ENCODE results near the gene ARHGAP27. TPM values are rescaled to one million over a fixed set of nuclear protein-coding genes. Genes with fewer than 3 reads are reported as not detected.

ARHGAP27 gene
- total RNA-seq, 6 donors from 2014 or later = 46.1 to 243 (median 81.4) TPM

DNA sequence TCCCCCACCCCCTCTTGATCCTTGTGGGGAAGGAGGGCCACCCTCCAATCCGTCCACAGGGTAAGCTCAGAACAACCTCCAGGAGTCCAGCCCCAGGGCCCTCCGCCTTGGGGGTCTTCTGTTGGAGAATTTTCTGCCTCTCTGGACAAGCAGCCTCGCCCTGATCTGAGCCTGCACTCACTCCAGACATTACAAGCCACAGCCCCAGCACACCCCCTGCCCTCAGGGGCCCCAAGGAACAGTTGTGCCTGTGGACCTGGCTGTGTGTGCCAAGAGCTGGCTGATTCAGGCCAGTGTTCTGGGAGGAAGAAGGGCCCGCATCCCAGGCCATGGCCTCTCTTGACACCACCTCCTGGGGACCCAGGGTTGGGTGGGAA lies 477 bp upstream of the ARHGAP27 start:
- no peak for ATAC-seq (ENCODE audit: low FRiP score in 2 of 2)
- H3K4me3 ChIP-seq = peak overlapping the region; percentile 17 to 87 (median 64)
- WGBS, 2 donors = 49 to 56% methylated on average over 3 to 4 of the region's 4 CpGs
- no peak for DNase-seq
- TF ChIP-seq EP300 (IDR thresholded peaks at IDR 0.05) = no peak
- TF ChIP-seq, protein P1, sequence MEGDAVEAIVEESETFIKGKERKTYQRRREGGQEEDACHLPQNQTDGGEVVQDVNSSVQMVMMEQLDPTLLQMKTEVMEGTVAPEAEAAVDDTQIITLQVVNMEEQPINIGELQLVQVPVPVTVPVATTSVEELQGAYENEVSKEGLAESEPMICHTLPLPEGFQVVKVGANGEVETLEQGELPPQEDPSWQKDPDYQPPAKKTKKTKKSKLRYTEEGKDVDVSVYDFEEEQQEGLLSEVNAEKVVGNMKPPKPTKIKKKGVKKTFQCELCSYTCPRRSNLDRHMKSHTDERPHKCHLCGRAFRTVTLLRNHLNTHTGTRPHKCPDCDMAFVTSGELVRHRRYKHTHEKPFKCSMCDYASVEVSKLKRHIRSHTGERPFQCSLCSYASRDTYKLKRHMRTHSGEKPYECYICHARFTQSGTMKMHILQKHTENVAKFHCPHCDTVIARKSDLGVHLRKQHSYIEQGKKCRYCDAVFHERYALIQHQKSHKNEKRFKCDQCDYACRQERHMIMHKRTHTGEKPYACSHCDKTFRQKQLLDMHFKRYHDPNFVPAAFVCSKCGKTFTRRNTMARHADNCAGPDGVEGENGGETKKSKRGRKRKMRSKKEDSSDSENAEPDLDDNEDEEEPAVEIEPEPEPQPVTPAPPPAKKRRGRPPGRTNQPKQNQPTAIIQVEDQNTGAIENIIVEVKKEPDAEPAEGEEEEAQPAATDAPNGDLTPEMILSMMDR (IDR thresholded peaks at IDR 0.05) = no peak
- TF ChIP-seq POLR2AphosphoS5 (IDR thresholded peaks at IDR 0.05) = no peak
- TF ChIP-seq POLR2A (IDR thresholded peaks at IDR 0.05) = no peak
- H3K27ac ChIP-seq = peak overlapping the region; percentile 87 to 90 (median 88)
- no peaks in the 10 kb centered on the region for H3K27me3 ChIP-seq
- H3K36me3 ChIP-seq = peaks cover 16 to 40% (median 31%) of the 10 kb centered on the region in 4 donors
- peaks cover 47 to 56% (median 48%) of the 10 kb centered on the region in 4 donors for H3K4me1 ChIP-seq
- no peaks in the 10 kb centered on the region for H3K9me3 ChIP-seq

DNA sequence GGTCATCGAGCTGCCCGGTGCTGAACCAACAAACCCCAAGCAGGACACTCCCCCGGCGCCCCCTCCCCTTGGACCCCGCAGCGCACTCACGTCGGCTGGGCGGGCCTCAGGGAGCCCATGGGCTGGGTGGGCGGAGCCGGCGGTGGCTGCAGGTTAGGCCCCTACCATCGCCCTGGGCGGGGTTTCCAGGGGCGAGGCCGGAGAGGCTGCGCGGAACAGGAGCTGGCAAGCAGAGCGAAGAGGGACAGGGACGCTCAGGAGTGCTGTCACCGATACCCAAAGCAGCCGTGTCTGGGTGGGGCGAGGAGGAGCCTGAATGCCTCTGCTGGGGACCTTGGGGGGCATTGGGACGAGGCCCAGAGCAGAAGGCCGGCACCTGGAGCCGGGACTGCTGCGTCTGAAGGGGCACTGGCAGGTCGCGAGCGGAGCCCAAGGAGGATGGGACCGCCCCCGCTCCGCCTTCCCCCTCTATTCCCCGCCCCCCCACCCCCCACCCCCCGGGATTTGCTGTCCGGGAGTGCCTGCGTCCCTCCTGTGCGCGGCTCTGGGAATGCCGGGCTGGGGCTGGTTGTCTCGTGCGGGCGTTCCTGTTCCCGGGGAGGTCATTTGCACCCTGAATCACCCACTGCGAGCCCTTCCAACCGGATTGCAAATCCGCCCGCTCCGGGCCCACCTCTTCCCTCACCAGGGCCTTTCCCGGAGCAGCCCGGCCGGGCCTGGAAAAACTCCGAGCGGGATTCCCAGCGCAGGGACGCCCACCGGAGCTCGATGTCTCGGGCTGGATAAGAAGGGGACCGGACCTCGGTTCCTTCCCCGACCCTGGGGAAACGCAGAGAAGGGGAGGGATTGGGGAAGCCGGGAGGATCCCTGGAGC lies 902 bp downstream of the ARHGAP27 start:
- DNase-seq = peak; percentile 96 to 97
- ATAC-seq (ENCODE audit: low FRiP score in 2 of 2) = peak; percentile 69 to 91
- TF ChIP-seq, protein P1 (IDR thresholded peaks at IDR 0.05) = peak in 1 of 6 experiments; percentile 6
- peak in 1 of 2 donors; percentile 61 for TF ChIP-seq POLR2AphosphoS5 (IDR thresholded peaks at IDR 0.05)
- TF ChIP-seq EP300 (IDR thresholded peaks at IDR 0.05) = no peak
- TF ChIP-seq POLR2A (IDR thresholded peaks at IDR 0.05) = peak in 3 of 4 donors; percentile 34 to 85 (median 68)
- WGBS, 2 donors = 0 to 1% methylated on average over 9 to 38 of the region's 64 CpGs
- peaks cover 3 to 27% (median 17%) of the 10 kb centered on the region in 4 donors for H3K36me3 ChIP-seq
- no peaks in the 10 kb centered on the region for H3K9me3 ChIP-seq
- peak overlapping the region; percentile 55 to 87 (median 74) for H3K4me3 ChIP-seq
- peak overlapping the region; percentile 87 to 90 (median 88) for H3K27ac ChIP-seq
- H3K4me1 ChIP-seq = peaks cover 48 to 64% (median 56%) of the 10 kb centered on the region in 4 donors
- H3K27me3 ChIP-seq = no peaks in the 10 kb centered on the region

DNA sequence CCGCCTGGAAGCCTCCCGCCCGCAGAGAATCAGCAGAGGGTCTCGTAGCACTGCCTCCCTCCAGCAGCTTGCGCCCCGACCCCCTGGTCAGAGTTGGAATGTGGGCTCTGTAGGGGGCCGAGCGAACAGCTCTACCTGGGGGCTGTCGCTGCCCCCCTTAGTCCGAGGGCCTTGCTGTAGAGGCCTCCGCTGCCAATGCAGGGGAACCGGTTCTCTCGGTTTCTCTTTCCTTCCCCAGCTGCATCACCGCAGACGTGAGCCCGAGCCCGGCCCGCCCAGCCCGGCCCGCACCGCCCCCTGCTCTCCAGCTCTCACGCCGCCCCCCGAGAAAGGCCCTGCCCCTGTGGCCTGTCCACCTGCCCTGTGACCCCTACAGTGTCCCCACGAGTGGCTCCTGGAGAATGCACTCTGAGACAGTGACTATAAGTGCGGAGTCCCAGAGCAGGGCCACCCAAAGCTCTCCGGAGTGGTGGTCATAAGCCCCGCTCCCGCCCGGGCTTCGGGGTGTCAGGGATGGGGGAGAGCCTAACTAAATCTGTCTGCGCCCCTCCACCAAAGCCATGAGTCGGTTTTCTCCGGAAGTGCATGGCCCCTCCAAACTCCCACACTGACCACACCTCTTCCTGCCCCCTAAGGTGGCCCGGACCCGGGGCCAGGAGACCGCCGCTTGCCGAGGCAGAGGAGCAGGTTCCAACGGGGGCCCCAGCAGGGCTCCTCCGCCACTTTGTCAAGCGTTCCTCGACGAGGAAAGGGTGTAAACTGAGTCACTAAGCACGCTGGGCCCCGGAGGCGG lies 1.7 kb downstream of the ARHGAP27 start:
- Histone ChIP-seq H3K27ac (peak overlapping the region; percentile 87 to 90 (median 88)), H3K4me1 (peaks cover 51 to 67% (median 59%) of the 10 kb centered on the region in 4 donors), H3K9me3 (no peaks in the 10 kb centered on the region), H3K27me3 (no peaks in the 10 kb centered on the region), H3K4me3 (peak overlapping the region; percentile 44 to 87 (median 64)), H3K36me3 (peaks cover 0 to 18% (median 9%) of the 10 kb centered on the region in 4 donors)
- peak; percentile 43 to 79 for ATAC-seq (ENCODE audit: low FRiP score in 2 of 2)
- 10 to 11% methylated on average over 19 to 34 of the region's 47 CpGs for WGBS, 2 donors
- TF ChIP-seq, protein P1 (IDR thresholded peaks at IDR 0.05) = no peak
- TF ChIP-seq POLR2A (IDR thresholded peaks at IDR 0.05) (peak in 1 of 4 donors; percentile 64), POLR2AphosphoS5 (IDR thresholded peaks at IDR 0.05) (peak in 1 of 2 donors; percentile 40)
- peak; percentile 83 to 92 for DNase-seq

DNA sequence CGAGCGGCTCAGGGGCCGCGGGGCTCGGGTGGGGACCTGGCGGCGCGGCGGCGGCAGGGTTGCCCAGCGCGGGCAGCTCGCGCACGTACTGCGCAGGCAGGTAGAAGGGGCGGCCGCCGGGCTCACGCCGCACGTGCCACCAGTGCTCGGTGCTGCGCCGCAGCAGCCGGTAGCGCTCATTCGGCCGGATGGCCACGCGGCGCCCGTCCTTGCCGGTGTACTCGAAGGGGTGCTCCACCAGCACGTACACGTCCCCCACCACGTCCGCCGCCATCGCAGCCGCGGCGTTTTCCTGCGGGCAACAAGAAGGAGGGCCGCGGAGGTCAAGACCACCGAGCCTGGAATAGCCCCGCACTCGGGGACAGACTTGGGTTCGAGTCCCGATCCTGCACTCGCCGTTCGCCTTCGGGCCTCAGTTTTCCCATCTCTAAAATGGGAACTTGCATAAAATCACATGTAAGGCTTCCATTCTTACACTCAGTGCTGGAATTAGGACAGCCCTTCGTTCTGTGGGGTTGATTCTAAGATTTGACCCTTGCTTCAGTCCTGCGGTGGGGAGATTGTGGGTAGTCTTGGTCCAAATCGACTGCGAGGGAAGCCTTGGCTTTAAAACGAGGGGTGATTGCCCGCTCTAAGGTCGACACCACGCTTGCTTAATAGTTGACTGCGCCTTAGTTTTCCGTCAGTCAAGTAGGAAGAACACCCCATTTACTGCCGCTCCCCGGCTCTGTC lies 2.5 kb downstream of the ARHGAP27 start:
- ATAC-seq (ENCODE audit: low FRiP score in 2 of 2) = no peak
- peaks cover 0 to 11% (median 2%) of the 10 kb centered on the region in 4 donors for H3K36me3 ChIP-seq
- no peaks in the 10 kb centered on the region for H3K27me3 ChIP-seq
- H3K4me3 ChIP-seq = peak overlapping the region in 3 of 4 donors; percentile 55 to 87 (median 72)
- no peaks in the 10 kb centered on the region for H3K9me3 ChIP-seq
- DNase-seq = no peak
- 64 to 67% methylated on average over 32 to 47 of the region's 68 CpGs for WGBS, 2 donors
- no peak for TF ChIP-seq POLR2A (IDR thresholded peaks at IDR 0.05)
- H3K27ac ChIP-seq = peak overlapping the region; percentile 87 to 90 (median 88)
- peaks cover 54 to 74% (median 66%) of the 10 kb centered on the region in 4 donors for H3K4me1 ChIP-seq

Data from upper lobe of left lung (tissue), 6 donors.